HG03097 (cell line): ENCODE results near the gene FHOD1.

Experiments used
- ATAC-seq: cut with Tn5 transposase; IDR thresholded peaks from one replicate; pipeline ENCODE4 v1.9.1; 2021; ENCODE audit not compliant: unreplicated experiment, low FRiP score

FHOD1 gene

GRCh38 chr16:67179421-67180080, 67.7 kb downstream of the FHOD1 start:
- no peak for ATAC-seq
